K562 treated with DMSO at 1 percent for 48 hours (cell line): ENCODE results near the gene SESTD1. TPM values are rescaled to one million over a fixed set of nuclear protein-coding genes. Genes with fewer than 3 reads are reported as not detected.

Source experiments
- total RNA-seq: library from RNA; unstranded; fragments of 300-600 nt; gene quantifications from 2 replicates; pipeline ENCODE4 v1.2.3, GENCODE V29; 2022; ENCODE audit warnings: low replicate concordance; ENCODE audit errors: extremely low read depth

Gene SESTD1, protein sequence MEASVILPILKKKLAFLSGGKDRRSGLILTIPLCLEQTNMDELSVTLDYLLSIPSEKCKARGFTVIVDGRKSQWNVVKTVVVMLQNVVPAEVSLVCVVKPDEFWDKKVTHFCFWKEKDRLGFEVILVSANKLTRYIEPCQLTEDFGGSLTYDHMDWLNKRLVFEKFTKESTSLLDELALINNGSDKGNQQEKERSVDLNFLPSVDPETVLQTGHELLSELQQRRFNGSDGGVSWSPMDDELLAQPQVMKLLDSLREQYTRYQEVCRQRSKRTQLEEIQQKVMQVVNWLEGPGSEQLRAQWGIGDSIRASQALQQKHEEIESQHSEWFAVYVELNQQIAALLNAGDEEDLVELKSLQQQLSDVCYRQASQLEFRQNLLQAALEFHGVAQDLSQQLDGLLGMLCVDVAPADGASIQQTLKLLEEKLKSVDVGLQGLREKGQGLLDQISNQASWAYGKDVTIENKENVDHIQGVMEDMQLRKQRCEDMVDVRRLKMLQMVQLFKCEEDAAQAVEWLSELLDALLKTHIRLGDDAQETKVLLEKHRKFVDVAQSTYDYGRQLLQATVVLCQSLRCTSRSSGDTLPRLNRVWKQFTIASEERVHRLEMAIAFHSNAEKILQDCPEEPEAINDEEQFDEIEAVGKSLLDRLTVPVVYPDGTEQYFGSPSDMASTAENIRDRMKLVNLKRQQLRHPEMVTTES
- not detected in 2 replicates for total RNA-seq

GRCh38 chr2:179264368-179265081 lies at the start of gene SESTD1:
TSS of gene SESTD1 (minus strand) at chr2:179264832. CDS start at chr2:179191841, 72,991 bp downstream.

Other genes starting within 250 kb of the SESTD1 start
- not detected in 2 replicates for gene CCDC141, start 214.7 kb downstream of the SESTD1 start, total RNA-seq